ENCODE results near the gene NDUFB11.
"Not testable (repeated sequence)": the region's sequence is repeated elsewhere in the genome, so short reads cannot be mapped to it uniquely, and the experiment has no call there.

NDUFB11 gene

GRCh38 chrX:47145395-47146120 lies 1.1 kb upstream of the NDUFB11 start:
- no peak for DNase-seq

- no peak for DNase-seq
Measured at GRCh38 chrX:47143894-47144625, 442 bp downstream of the NDUFB11 start.

- no peak for DNase-seq
Measured at GRCh38 chrX:47138171-47138570, 6.3 kb downstream of the NDUFB11 start.

GRCh38 chrX:47135650-47136049 lies 8.9 kb downstream of the NDUFB11 start:
- DNase-seq: not testable (repeated sequence)

- DNase-seq: no peak
Measured at GRCh38 chrX:47133493-47133892, 11.0 kb downstream of the NDUFB11 start.

- DNase-seq: peak; percentile 5
Measured at GRCh38 chrX:47129899-47130358, 14.6 kb downstream of the NDUFB11 start.

GRCh38 chrX:47129157-47129898 lies 15.2 kb downstream of the NDUFB11 start:
- peak; percentile 95 for DNase-seq

- DNase-seq: not testable (repeated sequence)
Measured at GRCh38 chrX:47124466-47124865, 20.0 kb downstream of the NDUFB11 start.

- DNase-seq: not testable (repeated sequence)
Measured at GRCh38 chrX:47116551-47117110, 27.9 kb downstream of the NDUFB11 start.

GRCh38 chrX:47112316-47112954 lies 32.1 kb downstream of the NDUFB11 start:
- DNase-seq: no peak

- not testable (repeated sequence) for DNase-seq
Measured at GRCh38 chrX:47110936-47111615, 33.4 kb downstream of the NDUFB11 start.

- no peak for DNase-seq
Measured at GRCh38 chrX:47101206-47101605, 43.3 kb downstream of the NDUFB11 start.

GRCh38 chrX:47098338-47099094 lies 46.0 kb downstream of the NDUFB11 start:
- no peak for DNase-seq

- DNase-seq: no peak
Measured at GRCh38 chrX:47097018-47097417, 47.5 kb downstream of the NDUFB11 start.

GRCh38 chrX:47093860-47094259 lies 50.6 kb downstream of the NDUFB11 start:
- no peak for DNase-seq

GRCh38 chrX:47093248-47093647 lies 51.3 kb downstream of the NDUFB11 start:
- no peak for DNase-seq
